DMS153 (cell line): ENCODE results near the gene PON1.

Experiments
- DNase-seq: peaks from one replicate; lab custom pipeline; 2025; lab: John Stamatoyannopoulos, UW

The PON1 gene

DNA sequence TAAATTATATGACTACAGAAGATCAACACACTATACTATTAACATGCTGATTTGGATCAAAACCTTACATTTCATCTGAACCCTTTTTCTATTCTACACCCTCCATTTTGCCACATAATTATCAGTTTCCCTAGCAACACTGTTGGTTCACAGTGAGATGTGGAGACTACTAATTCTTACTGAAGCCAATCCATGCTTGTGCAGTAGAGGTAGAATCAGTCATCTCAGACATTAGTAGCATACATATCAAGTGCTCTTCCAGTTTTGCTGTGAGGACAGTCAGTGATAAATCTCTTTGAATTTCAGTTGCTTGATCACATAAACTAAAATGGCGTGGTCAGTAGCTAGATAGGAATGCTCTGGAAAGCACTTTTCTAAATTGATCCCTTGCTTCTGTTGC lies 70.3 kb downstream of the PON1 start:
- DNase-seq, result no peak

DNA sequence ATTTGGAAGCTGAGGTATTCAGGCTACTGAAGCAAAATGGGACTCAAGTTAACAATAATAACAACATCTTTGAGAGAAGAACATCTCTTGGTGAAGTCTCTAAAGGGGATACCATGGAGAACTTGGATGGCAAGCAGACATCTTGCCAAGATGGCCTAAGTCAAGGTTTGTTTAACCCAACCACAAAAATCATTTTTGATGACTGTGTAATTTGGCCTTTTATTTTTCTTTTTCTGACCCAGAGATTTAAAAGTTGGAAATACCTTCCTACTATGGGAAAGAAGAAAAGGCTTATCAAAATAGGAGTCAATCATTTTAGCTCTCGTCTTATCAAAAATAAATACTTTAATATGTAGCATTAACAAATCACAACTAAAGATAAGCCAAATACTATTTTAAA lies 72.4 kb downstream of the PON1 start:
- DNase-seq, result no peak

DNA sequence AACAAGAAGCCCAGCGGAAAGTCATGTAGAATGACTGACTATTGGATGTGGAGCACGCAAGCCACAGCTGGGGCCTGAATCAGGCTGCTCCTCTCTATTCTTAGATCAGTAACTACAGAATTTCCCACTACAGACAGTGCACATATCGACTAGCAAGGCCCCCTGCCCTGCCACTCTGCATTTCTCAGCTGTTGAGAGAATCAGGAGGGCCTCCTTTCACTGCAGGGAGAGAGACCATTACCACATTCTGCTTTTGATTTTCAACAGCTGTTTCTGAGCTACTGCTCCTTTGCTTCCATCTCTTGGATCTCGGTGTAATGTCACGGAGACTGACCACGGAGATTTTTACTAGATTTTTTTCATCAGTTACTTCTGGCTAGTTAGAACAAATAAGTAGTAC lies 73.8 kb downstream of the PON1 start:
- DNase-seq, result no peak
